ENCODE data around the gene PTF1A. TPM values are rescaled to one million over a fixed set of nuclear protein-coding genes. Genes with fewer than 3 reads are reported as not detected.

Gene PTF1A, protein sequence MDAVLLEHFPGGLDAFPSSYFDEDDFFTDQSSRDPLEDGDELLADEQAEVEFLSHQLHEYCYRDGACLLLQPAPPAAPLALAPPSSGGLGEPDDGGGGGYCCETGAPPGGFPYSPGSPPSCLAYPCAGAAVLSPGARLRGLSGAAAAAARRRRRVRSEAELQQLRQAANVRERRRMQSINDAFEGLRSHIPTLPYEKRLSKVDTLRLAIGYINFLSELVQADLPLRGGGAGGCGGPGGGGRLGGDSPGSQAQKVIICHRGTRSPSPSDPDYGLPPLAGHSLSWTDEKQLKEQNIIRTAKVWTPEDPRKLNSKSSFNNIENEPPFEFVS
- not detected in 5 replicates for total RNA-seq (2022; extraction: Qiagen RNA extraction)

DNA sequence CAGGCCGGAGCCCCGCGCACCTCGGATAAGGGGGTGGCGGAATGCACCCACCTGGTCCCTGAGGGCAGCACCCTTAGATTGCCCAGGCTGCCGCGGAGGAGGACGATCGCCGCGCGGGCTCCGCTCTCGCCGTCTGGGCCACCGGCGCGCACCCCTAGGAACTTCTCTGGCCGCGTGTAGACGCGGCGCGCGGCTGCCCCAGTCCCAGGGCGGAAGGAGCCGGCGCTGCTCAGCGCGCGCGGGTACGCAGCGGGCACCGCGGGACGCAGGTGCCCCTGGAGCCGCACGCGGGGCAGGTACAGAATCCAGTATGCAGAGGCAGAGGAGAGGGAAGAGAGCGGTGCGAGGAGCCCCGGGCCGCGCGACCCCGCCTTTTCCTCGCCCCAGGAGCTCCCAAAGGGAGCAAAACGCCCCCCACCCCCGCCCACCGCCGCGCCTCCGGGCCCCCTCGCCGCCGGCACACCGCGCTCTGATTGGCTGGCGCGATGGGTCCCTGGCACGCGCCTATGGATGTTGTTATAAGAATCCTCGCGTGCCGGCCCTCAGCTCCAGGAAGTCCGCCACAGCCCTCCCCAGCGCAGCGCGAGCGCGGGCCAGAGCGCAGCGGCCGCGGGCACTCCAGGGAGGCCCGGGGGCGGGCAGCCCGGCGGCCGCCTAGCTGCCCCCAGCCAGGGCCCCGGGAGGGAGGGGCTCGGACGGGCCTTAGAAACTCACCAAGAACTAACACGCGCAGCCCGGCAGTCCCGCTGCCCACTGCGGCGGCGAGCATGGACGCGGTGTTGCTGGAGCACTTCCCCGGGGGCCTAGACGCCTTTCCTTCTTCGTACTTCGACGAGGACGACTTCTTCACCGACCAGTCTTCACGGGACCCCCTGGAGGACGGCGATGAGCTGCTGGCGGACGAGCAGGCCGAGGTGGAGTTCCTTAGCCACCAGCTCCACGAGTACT, at the start of gene PTF1A:
TSS of gene PTF1A (plus strand) at position 549 of the 948 bp plus-strand sequence. CDS start at position 768, 219 bp downstream.

Other genes with a start within 250 kb of the PTF1A start
- gene MSRB2, start 96.7 kb upstream of the PTF1A start, total RNA-seq (2022; extraction: Qiagen RNA extraction), result 12.5 to 18.5 TPM (median 15.8 TPM) in 5 replicates
- gene C10orf67, start 152.5 kb downstream of the PTF1A start, total RNA-seq (2022; extraction: Qiagen RNA extraction), result 0.06 to 0.13 TPM (median 0.13 TPM) in 3 of 5 replicates, not detected in the others
- 2.7 to 4.2 TPM (median 3.4 TPM) in 5 replicates for gene OTUD1, start 246.8 kb downstream of the PTF1A start, total RNA-seq (2022; extraction: Qiagen RNA extraction)

Data from A549 treated with Mapracorat at 1 μM for 4 hours (cell line).